GM19099 (cell line): Measurements from ENCODE around the gene TGM6.

Experiments
- POLR2A ChIP-seq: IDR thresholded peaks from 3 replicates; pipeline ENCODE4 v1.6.1; 2011; ENCODE audit warnings: low read depth; ENCODE audit not compliant: insufficient read length; ENCODE audit errors: extremely low read depth

The TGM6 gene

DNA sequence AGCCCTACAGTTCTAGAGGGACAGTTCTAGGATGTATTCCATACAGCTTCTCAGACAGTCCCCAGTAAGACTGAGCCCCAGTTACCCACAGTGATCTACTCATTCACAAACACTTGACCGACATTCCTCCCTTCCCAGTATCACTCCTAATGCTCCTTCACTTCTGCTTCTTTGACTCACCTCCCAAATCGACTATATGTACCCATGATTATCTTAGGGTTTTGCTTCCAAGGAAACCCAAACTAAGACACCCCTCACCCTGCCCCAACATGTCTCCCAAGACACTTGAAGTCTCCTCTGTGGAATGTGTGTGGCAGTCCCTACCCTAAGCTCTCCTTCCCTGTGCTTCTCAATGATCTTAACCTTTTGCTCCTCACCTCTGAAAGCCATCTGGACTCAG is 23.6 kb upstream of the TGM6 start:
- TF ChIP-seq POLR2A, result no peak

DNA sequence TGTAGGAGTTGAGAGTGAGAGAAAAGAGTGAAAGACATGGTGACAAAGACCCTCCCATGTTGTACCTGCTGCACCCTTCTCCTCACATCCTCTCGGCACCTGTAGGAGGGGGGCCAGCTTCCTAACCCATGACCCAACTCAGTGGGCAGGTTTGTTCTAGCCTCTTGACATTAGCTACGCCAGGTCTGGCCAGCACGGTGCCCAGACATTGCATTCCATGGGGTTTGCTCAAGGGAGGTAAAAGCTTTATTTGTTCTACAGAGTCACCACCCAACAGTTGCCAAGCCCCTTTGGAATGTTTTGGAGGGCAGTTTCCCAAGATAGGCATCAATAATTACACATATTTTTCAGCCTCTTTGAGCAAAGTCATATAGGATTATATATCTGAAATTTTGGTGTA is 22.7 kb upstream of the TGM6 start:
- no peak for TF ChIP-seq POLR2A

DNA sequence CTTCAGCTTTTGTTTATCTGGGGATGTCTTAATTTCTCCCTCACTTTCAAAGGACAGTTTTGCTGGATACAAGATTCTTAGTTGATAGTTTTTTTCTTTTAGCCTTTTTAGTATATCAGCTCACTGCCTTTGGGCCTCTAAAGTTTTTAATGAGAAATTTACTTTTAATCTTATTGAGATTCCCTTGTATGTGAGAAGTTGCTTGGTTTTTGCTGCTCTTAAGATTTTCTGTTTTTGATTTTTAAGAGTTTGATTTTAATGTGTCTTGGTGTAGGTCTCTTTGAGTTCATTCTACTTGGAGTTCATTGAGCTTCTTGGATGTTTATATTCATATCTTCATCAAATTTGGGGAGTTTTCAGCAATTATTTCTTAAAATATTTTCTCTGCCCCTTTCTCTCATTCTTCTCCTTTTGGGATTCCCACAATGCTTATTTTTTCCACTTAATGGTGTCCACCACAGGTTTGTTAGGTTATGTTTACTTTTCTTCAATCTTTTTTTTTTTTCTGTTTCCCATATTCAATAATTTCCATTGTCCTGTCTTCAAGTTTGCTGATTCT is 19.6 kb upstream of the TGM6 start:
- TF ChIP-seq POLR2A, result no peak

DNA sequence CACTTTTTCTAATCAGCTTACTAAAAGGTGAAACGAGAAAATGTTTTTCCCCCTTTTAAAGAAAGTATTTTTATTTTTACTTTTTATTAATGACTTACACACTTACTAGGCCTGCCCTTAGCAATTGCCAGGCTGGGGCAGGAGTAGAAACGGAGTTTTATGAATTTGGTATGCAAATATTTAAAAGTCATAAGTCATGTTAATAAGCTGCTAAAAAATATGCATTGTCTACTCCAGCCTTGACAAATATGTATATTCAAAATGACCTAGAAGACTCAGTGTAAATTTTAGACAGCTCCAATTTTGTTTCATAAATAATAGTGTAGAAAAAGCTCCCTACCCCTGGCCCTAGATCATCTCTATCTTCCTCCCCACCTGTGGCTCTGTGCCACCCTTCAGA is 17.5 kb upstream of the TGM6 start:
- no peak for TF ChIP-seq POLR2A

DNA sequence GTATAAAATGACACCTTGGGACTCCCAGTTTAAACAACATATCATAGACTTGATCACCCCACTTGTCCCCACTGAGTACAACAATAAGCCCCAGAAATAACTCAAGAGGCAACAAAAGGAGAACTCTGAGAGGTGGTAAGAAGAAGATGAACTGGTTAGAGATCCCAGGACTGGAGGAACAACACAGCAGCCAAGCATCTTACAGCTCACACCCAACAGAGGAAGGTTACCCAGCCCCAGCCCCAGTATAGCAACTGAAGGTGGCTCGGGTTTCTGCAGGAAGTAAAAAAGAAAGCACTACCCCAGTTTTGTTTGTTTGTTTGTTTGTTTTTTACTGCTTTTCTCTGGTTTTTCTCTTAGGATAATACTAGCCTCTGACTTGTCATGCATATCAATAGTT is 17.1 kb upstream of the TGM6 start:
- no peak for TF ChIP-seq POLR2A

DNA sequence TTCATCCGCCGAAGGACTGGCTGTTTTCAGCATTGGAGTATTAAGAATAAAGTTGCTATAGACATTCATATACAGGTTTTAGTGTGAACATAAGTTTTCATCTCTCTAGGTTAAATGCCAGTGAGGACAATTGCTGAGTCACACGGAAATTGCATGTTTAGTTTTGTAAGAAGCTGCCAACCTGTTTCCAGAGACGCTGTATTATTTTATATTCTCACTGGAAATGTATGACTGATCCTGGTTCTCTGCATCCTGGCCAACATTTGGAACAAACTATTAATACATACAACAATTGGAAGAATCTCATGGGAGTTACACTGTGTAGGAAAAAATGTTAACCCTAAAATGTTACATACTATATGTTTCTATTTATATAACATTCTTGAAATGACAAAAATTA is 16.7 kb upstream of the TGM6 start:
- TF ChIP-seq POLR2A, result no peak

DNA sequence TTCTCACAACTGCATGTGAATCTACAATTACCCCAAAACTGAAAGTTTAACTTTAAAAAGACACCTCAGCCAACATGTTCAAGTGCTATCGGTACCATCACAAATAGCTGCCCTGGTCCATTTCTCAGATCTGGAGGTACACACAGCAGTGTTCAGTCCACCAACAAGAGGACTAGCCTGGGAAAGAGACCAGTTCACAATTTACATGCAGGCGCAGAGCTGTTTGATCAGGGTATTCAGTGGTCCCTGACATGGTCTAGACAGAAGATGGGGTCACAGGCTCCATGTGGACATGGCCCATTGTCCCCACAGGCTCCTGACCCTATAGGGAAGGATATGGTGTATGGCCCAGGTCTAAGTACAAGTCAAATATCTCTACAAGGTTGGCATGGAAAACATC is 15.6 kb upstream of the TGM6 start:
- no peak for TF ChIP-seq POLR2A

DNA sequence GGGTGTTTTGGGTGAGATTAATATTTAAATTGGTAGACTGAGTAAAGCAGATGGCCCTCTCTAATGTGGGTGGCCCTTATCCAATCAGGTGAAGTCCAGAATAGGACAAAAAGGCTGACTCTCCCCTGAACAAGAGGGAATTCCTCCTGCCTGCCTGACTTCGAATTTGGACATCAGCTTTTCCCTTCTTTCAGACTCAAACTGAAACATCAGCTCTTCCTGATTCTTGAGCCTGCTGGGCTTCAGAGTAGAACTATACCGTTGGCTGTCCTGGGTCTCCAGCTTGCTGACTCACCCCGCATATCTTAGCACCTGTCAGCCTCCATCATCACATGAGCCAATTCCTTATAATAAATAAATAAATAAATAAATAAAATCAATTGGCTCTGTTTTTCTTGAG is 15.0 kb upstream of the TGM6 start:
- no peak for TF ChIP-seq POLR2A

DNA sequence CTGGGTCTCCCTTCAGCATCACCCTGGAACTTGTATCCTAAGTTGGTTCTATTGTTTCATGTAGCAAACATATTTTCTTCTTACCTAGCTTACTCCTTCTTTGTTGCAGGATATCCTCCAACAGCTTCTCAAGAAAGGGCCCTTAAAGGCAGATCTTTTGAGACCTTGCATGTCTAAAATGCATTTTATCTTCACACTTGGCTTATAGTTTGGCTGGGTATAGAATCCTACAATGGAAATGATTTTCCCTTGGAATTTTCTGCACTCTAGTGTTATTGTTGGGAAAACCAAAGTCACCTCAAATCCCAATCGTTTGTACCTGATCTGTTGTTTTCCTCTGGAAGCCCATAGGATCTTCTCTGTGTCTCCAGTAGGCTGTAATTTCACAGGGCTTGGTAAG is 12.1 kb upstream of the TGM6 start:
- no peak for TF ChIP-seq POLR2A

DNA sequence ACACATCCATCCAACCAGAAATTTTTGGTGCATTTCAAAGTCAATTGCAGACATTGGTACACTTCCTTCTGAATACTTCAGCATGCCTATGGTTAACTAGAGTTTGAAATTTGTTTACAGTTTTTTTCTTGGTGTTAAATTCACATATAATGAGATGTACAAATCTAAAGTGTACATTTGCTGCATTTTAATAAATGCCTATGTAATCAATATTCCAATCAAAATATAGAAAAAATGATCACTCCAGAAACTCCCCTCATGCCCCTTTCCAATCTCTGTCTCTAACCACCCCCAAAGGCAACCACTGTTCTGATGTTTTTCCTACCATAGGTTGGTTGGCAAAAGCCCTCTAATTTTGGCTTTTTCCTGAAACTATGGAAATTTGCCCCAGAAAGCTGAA is 7.6 kb upstream of the TGM6 start:
- no peak for TF ChIP-seq POLR2A

DNA sequence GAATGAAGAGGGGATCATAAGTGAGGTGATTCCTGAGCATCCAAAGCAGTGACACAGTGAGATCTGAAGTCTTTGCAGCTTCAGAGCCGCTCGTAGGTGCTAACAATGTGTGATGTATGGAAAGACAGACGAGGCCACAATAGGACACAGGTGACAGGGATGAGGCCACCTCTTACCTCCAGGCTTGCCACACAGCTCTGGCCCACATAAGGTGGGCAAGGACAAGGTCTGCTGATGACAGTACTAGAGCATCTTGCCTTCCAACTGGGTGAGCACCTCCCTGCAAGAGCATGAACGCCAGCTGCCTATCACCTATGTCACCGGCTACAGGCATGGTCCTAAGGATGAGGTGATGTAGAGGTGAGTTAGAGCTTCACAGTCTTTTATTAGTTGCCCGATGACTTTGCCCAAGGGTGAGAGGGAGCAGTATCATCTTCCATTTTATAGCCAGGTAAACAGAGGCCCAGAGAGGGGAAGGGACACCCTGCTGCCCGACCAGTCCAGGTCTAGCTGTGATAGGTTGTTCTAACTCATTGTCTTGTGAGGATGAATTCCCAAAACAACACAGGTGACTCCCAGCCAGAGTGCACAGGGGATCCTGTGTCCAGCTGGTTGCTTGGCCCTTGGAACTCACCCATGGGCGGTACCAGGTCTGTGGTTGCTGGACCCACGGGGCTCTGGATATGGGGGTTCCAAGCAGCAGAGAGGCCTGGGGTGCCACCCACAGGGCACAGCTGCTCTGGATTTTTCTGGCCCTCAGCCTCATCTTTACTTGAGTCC is 6.2 kb upstream of the TGM6 start:
- TF ChIP-seq POLR2A, result no peak

DNA sequence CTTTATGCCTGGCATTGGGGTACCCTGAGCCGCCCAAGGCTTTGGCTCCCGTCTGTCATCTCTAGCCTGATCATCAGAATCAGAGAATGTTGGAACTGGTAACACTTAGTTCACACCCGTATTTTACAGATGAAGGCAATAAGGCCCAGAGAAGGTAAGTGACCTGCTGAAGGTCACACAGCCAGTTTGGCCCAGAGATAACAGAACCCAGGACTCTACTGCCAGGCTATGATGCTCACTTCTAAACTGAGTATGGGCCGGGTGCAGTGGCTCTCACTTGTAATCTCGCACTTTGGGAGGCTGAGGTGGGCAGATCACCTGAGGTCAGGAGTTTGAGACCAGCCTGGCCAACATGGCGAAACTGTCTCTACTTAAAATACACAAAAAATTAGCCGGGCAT is 1.8 kb upstream of the TGM6 start:
- TF ChIP-seq POLR2A, result no peak

DNA sequence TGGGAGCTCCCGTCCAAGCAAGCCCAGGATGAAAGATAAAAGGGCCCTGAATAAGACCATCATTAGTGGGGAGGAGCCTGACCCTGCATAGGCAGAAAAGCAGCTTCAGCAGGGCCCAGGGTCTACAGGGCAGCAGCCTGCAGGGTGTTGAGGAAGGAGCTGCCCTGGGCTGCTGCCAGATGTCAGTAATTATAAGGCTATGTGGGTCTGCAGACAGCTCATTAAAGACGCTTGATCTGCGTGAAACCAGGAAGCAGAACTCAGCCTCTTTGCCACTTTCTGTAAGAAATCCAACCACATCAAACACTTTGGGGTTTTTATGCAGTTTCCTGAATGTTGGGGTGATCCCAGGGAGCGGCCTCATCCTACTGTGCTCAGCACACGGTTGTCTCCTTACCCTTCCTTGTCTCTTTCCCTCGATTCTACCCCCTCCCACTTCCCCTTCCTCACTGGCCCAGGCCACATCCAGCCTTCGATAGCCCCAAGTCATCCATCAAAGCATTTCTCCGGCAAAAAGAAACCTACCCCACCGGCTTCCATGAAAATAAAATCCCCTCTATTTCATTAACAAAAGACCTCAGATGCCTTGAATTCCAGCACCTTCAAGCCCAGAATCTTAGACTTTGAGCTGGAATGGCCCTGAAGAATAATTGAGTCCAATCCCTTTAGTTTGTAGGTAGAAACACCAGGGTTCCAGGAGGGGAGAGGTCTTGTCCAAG is 1.0 kb upstream of the TGM6 start:
- TF ChIP-seq POLR2A, result no peak

DNA sequence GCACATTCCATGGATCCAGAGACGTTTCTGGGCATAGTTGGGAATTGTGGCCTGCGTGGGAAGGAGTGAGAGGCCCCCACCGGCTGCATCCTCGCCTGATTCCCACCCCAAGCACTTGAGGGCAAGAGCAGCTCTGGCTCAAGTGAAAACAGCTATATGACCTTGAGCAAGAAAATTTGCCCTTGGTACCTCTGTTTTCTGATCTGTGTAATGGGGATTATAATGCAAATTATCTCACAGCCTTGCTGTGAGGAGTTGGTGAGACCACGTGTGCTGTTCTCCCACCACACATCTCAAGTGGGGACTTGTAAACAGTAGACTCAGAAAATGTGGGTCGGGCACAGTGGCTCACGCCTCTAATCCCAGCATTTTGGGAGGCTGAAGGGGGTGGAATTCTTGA is 602 bp downstream of the TGM6 start:
- no peak for TF ChIP-seq POLR2A

DNA sequence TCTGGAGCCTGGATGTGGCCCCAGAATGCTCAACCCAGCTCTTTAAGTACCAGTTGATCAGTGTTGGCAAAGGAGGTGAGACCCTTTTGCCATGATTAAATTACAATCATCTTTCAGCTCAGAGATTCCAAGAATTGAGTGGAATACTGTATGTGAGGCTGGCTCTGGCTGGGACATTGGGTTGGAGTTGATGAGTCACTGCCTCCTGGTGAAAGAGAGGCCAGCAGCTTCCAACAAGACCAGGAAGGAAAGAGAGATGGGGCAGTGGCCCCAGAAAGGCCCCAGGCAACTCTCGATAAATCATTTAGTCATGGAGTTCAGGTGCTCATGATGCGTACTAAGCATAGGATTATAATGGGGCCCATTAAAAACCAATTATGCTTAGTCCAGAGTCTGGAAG is 2.1 kb downstream of the TGM6 start:
- TF ChIP-seq POLR2A, result no peak

DNA sequence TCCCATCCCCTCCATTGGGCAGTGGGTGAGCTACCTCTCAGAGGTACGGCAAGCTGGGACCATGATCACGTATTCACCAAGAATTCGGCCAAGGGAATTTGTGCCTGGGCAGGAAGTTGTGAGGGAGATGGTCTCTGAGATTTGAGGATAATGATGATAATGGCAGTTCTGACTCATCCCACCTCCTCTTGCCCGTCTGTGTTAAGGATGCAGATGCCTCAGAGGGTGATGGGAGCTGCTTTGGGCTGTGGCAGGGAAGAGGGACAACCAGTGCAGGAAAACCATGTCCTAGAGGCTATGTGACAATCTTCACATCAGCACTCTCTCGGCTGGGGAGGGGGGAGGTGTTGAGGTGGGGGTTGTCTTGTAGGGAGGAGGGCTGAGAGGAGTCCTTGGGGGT is 4.3 kb downstream of the TGM6 start:
- TF ChIP-seq POLR2A, result no peak
